Left ventricle myocardium inferior (tissue), 1 donor: ENCODE results near the gene SMYD4. TPM values are rescaled to one million over a fixed set of nuclear protein-coding genes. Genes with fewer than 3 reads are reported as not detected.
A peak's percentile ranks its signal among the peaks of the same experiment; 100 is the strongest.

Source experiments
- DNase-seq: peaks from one replicate; pipeline ENCODE4 v3.0.0-alpha.2; 2020
- H3K27ac ChIP-seq: fragments of 200-600 bp; replicated peaks from 2 replicates; pipeline ENCODE4 v1.8.0; 2021
- H3K27me3 ChIP-seq: fragments of 200-600 bp; 2 replicates; pipeline ENCODE4 v1.8.0; 2021; ENCODE audit warnings: low read depth
- H3K36me3 ChIP-seq: fragments of 200-600 bp; 2 replicates; pipeline ENCODE4 v1.8.0; 2021
- H3K4me1 ChIP-seq: fragments of 200-600 bp; 2 replicates; pipeline ENCODE4 v1.8.0; 2021
- H3K4me3 ChIP-seq: fragments of 200-600 bp; 2 replicates; pipeline ENCODE4 v1.8.0; 2021; ENCODE audit warnings: mild to moderate bottlenecking, moderate library complexity
- H3K9me3 ChIP-seq: fragments of 200-600 bp; replicated peaks from 2 replicates; pipeline ENCODE4 v1.8.0; 2021
- CTCF ChIP-seq: fragments of 200-600 bp; IDR thresholded peaks from 2 replicates; pipeline ENCODE4 v1.8.0; 2021; ENCODE audit warnings: antibody characterized with exemption, mild to moderate bottlenecking, borderline replicate concordance
- intact Hi-C: fragments of 100-400 bp; cut with micrococcal nuclease; formaldehyde crosslinking; loops from one replicate; pipeline ENCODE4 v1.11.0; 2022
- total RNA-seq: library from RNA; stranded (reverse); fragmentation: NEBNext Ultra II Directional; extraction: Animal tissue kit (Norgen Biotek cat#: 25700); gene quantifications from one replicate; pipeline ENCODE4 v1.2.1, GENCODE V29; 2021
- donor health status: DM: no; HTN: yes; CAD: no; lungs with severe emphysema.

Gene SMYD4
- total RNA-seq, 1 donor from 2014 or later, result 13.7 TPM

DNA sequence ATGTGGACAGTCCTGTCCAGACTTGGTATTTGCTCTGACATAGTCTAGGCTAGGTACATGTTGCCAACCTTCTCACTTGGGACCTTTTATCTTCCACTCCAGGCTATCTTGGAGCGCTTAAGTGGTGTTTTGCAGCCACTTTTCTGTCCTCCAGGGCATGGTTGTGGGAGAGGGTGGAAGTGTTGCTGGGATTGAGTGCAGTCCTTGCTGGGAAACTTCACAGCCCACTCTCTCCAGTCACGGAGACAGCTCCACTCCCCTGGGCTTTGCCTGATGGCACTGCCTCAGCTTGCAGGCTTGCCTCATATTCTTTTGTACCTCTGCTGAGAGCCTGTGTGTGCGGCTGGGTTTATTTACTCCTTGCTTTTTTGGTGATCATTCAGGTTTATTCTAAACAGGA lies 17.5 kb upstream of the SMYD4 start:
- peak; percentile 45 for DNase-seq
- H3K4me3 ChIP-seq, result no peak overlapping the region
- peaks cover 32% of the 10 kb centered on the region for H3K4me1 ChIP-seq
- TF ChIP-seq CTCF, result no peak
- no peaks in the 10 kb centered on the region for H3K27me3 ChIP-seq
- no peaks in the 10 kb centered on the region for H3K9me3 ChIP-seq
- peak overlapping the region; percentile 57 for H3K27ac ChIP-seq
- intact Hi-C loops, result no loop called here
- peaks cover 52% of the 10 kb centered on the region for H3K36me3 ChIP-seq

GRCh38 chr17:1843947-1844346 lies 14.2 kb upstream of the SMYD4 start:
- no peak overlapping the region for H3K27ac ChIP-seq
- H3K4me1 ChIP-seq, result peaks cover 32% of the 10 kb centered on the region
- H3K4me3 ChIP-seq, result peak overlapping the region; percentile 8
- no peak for TF ChIP-seq CTCF
- no peaks in the 10 kb centered on the region for H3K27me3 ChIP-seq
- H3K9me3 ChIP-seq, result no peaks in the 10 kb centered on the region
- intact Hi-C loops, result no loop called here
- no peak for DNase-seq
- peaks cover 33% of the 10 kb centered on the region for H3K36me3 ChIP-seq

GRCh38 chr17:1839516-1839915 lies 9.8 kb upstream of the SMYD4 start:
- no peaks in the 10 kb centered on the region for H3K27me3 ChIP-seq
- intact Hi-C loops, result no loop called here
- TF ChIP-seq CTCF, result no peak
- peaks cover 16% of the 10 kb centered on the region for H3K36me3 ChIP-seq
- no peak overlapping the region for H3K4me3 ChIP-seq
- H3K4me1 ChIP-seq, result peaks cover 8% of the 10 kb centered on the region
- DNase-seq, result no peak
- H3K27ac ChIP-seq, result no peak overlapping the region
- no peaks in the 10 kb centered on the region for H3K9me3 ChIP-seq

GRCh38 chr17:1834380-1835149 lies 4.9 kb upstream of the SMYD4 start:
- no peak overlapping the region for H3K27ac ChIP-seq
- peaks cover 19% of the 10 kb centered on the region for H3K4me1 ChIP-seq
- no peaks in the 10 kb centered on the region for H3K27me3 ChIP-seq
- DNase-seq, result no peak
- no peak overlapping the region for H3K4me3 ChIP-seq
- intact Hi-C loops, result no loop called here
- no peaks in the 10 kb centered on the region for H3K9me3 ChIP-seq
- H3K36me3 ChIP-seq, result no peaks in the 10 kb centered on the region
- TF ChIP-seq CTCF, result no peak

DNA sequence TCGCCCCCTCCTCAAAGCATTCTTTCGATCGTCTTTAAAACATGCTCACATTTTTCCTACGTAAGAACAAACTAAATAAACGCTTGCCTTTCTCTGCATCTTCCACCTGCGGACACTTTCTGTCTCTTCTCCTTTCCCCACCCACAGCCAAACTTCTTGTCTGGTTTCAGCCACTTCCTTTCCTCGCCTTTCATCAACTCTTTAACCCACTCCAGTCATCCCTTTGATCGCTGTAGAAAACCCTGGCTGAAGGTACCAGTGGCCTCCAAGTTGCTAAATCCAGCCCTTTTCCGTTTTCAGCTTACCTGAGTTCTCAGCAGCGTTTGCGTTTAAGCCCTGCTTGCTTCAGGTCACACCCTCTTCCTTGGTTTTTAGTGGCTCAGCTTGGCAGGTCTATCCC lies 586 bp upstream of the SMYD4 start:
- peaks cover 32% of the 10 kb centered on the region for H3K4me1 ChIP-seq
- peak overlapping the region; percentile 78 for H3K27ac ChIP-seq
- no peaks in the 10 kb centered on the region for H3K9me3 ChIP-seq
- H3K4me3 ChIP-seq, result peak overlapping the region; percentile 75
- no peaks in the 10 kb centered on the region for H3K27me3 ChIP-seq
- intact Hi-C loops, result no loop called here
- TF ChIP-seq CTCF, result no peak
- H3K36me3 ChIP-seq, result peaks cover 22% of the 10 kb centered on the region
- no peak for DNase-seq
